Right cardiac atrium (tissue), 5 donors: ENCODE data around the gene RFX2. TPM values are rescaled to one million over a fixed set of nuclear protein-coding genes. Genes with fewer than 3 reads are reported as not detected.

Experiments
- ATAC-seq, 2 donors: fragments of 200-7000 bp; cut with Tn5 transposase; one replicate each; pipeline versions ENCODE4 v1.8.0 to v1.9.1; 2020; ENCODE audit warnings: moderate library complexity in 2 of 2, mild to moderate bottlenecking in 1 of 2
- DNase-seq, 3 donors: peaks; one replicate each; pipeline ENCODE4 v3.0.0-alpha.2; 2020
- H3K27ac ChIP-seq: one replicate; pipeline ENCODE4 v1.5.1; 2013; ENCODE audit warnings: mild to moderate bottlenecking, low read length, control low read depth, moderate library complexity
- H3K27me3 ChIP-seq: one replicate; pipeline ENCODE4 v1.6.1; 2013; ENCODE audit not compliant: control insufficient read depth, insufficient read depth
- H3K4me1 ChIP-seq: one replicate; pipeline ENCODE4 v1.6.1; 2013; ENCODE audit warnings: low read length; ENCODE audit not compliant: control insufficient read depth, insufficient read depth
- H3K4me3 ChIP-seq: one replicate; pipeline ENCODE4 v1.5.1; 2013; ENCODE audit warnings: low read length, control low read depth
- H3K9me3 ChIP-seq: one replicate; pipeline ENCODE4 v1.6.1; 2013; ENCODE audit warnings: low read length; ENCODE audit not compliant: control insufficient read depth
- WGBS: extraction: QIAGEN DNeasy Blood & Tissue Kit; methylation state at CpG from one replicate; pipeline ENCODE4 v1.1.7; 2013; 5-methylcytosine and 5-hydroxymethylcytosine counted together
- intact Hi-C, 4 donors: fragments of 100-400 bp; cut with DNase I; formaldehyde crosslinking; loops; one replicate each; pipeline versions ENCODE4 v1.11.0 to v1.14.0; 2022 to 2023
- polyA plus RNA-seq: library from polyadenylated mRNA; stranded (reverse); fragments of 200-250 nt; gene quantifications from one replicate; pipeline ENCODE4 v1.2.3, GENCODE V29; 2013
- total RNA-seq, 4 donors: library from RNA; stranded (reverse); fragmentation: NEBNext Ultra II Directional; extraction: Animal tissue kit (Norgen Biotek cat#: 25700); gene quantifications; one replicate each; pipeline ENCODE4 v1.2.1, GENCODE V29; 2021
- donor health status: healthy with polysubstance abuse.
- donor health status: DM: no; HTN: yes; CAD: no.
- donor health status: DM: no; HTN: no; CAD: no.
- donor health status: DM: no; HTN: yes; CAD: no; lungs with severe emphysema.
- donor health status: DM: yes; HTN: yes; CAD: no.

Gene RFX2
- total and polyA plus RNA-seq, 5 donors, result 5.1 to 15.9 (median 8.2) TPM

GRCh38 chr19:6103894-6104293 is 6.4 kb downstream of the RFX2 start:
- Histone ChIP-seq H3K27ac (peak overlapping the region; percentile 74), H3K4me1 (peaks cover 6% of the 10 kb centered on the region), H3K27me3 (no peaks in the 10 kb centered on the region), H3K9me3 (no peaks in the 10 kb centered on the region), H3K4me3 (no peak overlapping the region)
- DNase-seq (no peak), ATAC-seq (no peak)
- 51% methylated on average over 4 of the region's 4 CpGs for whole genome bisulfite sequencing
- intact Hi-C loops, result no loop called here

GRCh38 chr19:6103217-6103644 is 7.1 kb downstream of the RFX2 start:
- Histone ChIP-seq H3K27ac (peak overlapping the region; percentile 63), H3K9me3 (no peaks in the 10 kb centered on the region), H3K4me1 (peaks cover 6% of the 10 kb centered on the region), H3K4me3 (no peak overlapping the region), H3K27me3 (no peaks in the 10 kb centered on the region)
- peak; percentile 85 to 87 for ATAC-seq
- intact Hi-C loops, result no loop called here
- DNase-seq, result peak; percentile 78 to 89 (median 87)
- 17% methylated on average over 3 of the region's 3 CpGs for WGBS

DNA sequence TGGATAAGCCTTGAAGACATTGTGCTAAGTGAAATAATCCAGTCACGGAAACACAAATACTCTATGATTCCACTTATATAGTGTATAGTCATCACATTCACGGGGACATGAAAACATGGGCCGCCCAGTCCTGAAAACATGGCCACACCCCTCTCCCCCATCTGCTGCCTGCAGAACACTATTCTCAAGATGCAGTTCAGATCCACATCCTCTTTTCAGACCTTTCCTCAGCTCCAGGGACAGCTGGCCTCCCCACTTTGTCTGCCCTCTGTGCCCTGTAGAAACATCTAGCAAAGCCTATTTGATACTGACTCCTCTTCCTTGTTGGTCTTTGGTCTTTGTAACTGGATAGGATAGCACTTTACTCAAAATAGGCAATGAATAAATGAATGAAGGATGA is 8.3 kb downstream of the RFX2 start:
- H3K4me3 ChIP-seq, result no peak overlapping the region
- peaks cover 6% of the 10 kb centered on the region for H3K4me1 ChIP-seq
- H3K27ac ChIP-seq, result peak overlapping the region; percentile 8
- 90% methylated on average over 3 of the region's 3 CpGs for WGBS
- no peaks in the 10 kb centered on the region for H3K9me3 ChIP-seq
- ATAC-seq, result no peak
- no peaks in the 10 kb centered on the region for H3K27me3 ChIP-seq
- no peak for DNase-seq
- intact Hi-C loops, result no loop called here

GRCh38 chr19:6101291-6101825 is 8.9 kb downstream of the RFX2 start:
- Histone ChIP-seq H3K4me3 (no peak overlapping the region), H3K27ac (no peak overlapping the region), H3K4me1 (peaks cover 6% of the 10 kb centered on the region), H3K27me3 (no peaks in the 10 kb centered on the region), H3K9me3 (no peaks in the 10 kb centered on the region)
- intact Hi-C loops, result no loop called here
- ATAC-seq (no peak), DNase-seq (no peak)
- WGBS, result 93% methylated on average over 3 of the region's 3 CpGs

- no peak overlapping the region for H3K4me3 ChIP-seq
- intact Hi-C loops, result no loop called here
- peak in 1 of 3 donors; percentile 67 for DNase-seq
These were observed 9.9 kb downstream of the RFX2 start for GRCh38 chr19:6100284-6100915.

DNA sequence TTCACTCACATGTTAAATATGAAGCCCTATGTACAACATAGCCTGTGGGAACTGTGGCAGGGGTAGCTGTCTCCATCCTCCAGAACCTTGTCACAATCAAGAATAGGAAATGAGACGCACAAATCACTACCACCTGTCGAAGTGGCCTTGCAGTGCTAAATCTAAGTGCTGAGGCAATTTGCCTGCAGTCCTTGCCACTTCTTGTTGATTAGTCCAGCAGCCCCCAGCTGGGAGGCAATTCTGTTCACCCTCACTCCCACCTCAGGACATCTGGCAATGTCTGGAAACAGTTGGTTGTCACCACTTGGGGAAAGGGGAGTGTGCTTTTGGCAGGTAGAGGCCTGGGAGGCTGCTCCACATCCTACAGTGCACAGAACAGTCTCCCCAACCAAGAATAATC is 10.7 kb downstream of the RFX2 start:
- DNase-seq, result no peak
- Histone ChIP-seq H3K27me3 (no peaks in the 10 kb centered on the region), H3K9me3 (no peaks in the 10 kb centered on the region), H3K4me1 (peaks cover 6% of the 10 kb centered on the region), H3K27ac (peak overlapping the region; percentile 72), H3K4me3 (no peak overlapping the region)
- 64% methylated on average over 2 of the region's 2 CpGs for WGBS
- no peak for ATAC-seq
- intact Hi-C loops, result no loop called here

More at GRCh38 chr19:6100284-6100915, 9.9 kb downstream of the RFX2 start:
- ATAC-seq, result peak in 1 of 2 donors; percentile 10
- no peaks in the 10 kb centered on the region for H3K27me3 ChIP-seq
- 53% methylated on average over 16 of the region's 16 CpGs for WGBS
- H3K9me3 ChIP-seq, result no peaks in the 10 kb centered on the region
- peak overlapping the region; percentile 76 for H3K27ac ChIP-seq
- H3K4me1 ChIP-seq, result peaks cover 6% of the 10 kb centered on the region

DNA sequence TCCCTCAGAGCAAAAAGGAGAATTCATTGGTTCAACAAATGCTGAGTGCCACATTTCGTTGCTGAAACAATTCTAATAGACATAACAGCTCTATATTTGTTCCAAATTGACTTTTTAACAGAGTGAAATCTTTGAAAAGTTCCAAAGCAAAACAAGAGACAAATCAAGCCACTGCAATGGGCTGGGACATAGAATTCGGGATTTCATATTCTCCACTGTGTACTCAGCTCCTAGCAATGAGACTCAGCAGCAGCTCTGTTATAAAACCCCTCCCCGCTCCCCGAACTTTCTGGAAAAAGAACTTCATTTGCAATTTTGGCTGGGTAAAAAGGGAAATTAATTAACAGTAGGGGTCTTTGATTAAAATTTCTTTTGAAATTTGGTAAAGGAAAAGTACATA is 11.3 kb downstream of the RFX2 start:
- Histone ChIP-seq H3K27me3 (no peaks in the 10 kb centered on the region), H3K4me1 (peaks cover 6% of the 10 kb centered on the region), H3K27ac (no peak overlapping the region), H3K9me3 (no peaks in the 10 kb centered on the region), H3K4me3 (no peak overlapping the region)
- DNase-seq (no peak), ATAC-seq (no peak)
- intact Hi-C loops, result no loop called here
- whole genome bisulfite sequencing, result 56% methylated on average over 4 of the region's 4 CpGs

DNA sequence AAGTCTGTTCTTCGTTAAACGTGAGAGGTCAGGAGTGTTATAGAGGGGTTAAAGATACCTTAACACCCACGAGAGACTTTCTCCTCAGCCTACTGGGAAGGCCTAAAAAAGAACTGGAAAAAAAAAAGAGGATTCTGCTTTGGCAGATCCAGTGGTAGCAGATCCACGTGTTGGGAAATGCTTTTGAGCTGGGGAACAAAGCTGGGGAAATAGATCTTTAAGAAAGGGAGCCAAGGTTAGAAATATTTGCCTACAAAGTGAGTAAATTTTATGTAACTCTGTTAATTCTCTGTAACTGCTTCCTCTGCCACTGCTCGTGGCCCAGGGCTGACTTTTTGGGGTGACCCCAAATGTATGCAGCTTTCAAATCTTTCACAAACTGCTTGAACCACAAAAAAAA is 11.7 kb downstream of the RFX2 start:
- H3K4me3 ChIP-seq, result no peak overlapping the region
- no peaks in the 10 kb centered on the region for H3K27me3 ChIP-seq
- intact Hi-C loops, result no loop called here
- 29% methylated on average over 5 of the region's 5 CpGs for WGBS
- H3K4me1 ChIP-seq, result peaks cover 6% of the 10 kb centered on the region
- ATAC-seq (no peak), DNase-seq (no peak)
- peak overlapping the region; percentile 70 for H3K27ac ChIP-seq
- no peaks in the 10 kb centered on the region for H3K9me3 ChIP-seq

DNA sequence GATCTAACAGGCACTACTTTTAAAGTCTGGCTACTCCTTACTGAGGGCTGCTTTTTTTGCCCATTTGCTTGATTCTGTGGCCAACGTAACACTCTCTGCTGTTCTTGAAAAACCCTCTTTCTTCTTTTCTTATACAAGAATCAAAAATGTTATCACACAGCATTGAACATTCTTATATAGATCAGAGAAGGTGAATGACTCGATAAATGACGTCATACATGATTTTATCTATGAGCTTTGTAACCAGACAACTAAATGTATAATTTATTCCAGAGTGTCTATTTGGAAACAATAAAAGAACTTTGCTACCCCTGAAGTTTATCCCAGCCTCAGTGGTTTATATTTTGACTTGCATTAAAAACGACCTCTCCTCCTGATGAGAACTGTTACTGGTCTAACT is 12.4 kb downstream of the RFX2 start:
- DNase-seq (no peak), ATAC-seq (no peak)
- peak overlapping the region; percentile 70 for H3K27ac ChIP-seq
- peaks cover 6% of the 10 kb centered on the region for H3K4me1 ChIP-seq
- H3K4me3 ChIP-seq, result no peak overlapping the region
- H3K9me3 ChIP-seq, result no peaks in the 10 kb centered on the region
- H3K27me3 ChIP-seq, result no peaks in the 10 kb centered on the region
- intact Hi-C loops, result no loop called here
- WGBS, result 88% methylated on average over 4 of the region's 4 CpGs

DNA sequence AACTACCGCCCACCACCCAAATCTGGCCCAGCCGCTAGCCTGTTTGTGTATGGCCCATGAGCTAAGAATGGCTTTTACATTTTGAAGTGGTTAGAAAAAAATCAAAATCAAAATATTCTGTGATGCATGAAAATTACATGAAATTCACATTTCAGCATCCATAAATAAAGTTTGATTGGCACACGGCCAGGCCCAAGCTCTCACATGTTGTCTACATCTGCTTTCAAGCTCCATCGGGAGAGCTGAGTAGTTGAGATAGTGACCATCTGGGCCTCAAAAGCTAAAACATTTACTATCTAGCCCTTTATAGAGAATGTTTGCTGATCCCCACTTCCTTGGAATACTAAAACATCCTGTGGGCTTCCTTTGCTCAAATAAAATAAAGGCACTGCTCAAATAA is 14.5 kb downstream of the RFX2 start:
- intact Hi-C loops, result no loop called here
- ATAC-seq, result no peak
- no peaks in the 10 kb centered on the region for H3K27me3 ChIP-seq
- peak in 1 of 3 donors; percentile 63 for DNase-seq
- no peaks in the 10 kb centered on the region for H3K9me3 ChIP-seq
- no peak overlapping the region for H3K27ac ChIP-seq
- no peak overlapping the region for H3K4me3 ChIP-seq
- H3K4me1 ChIP-seq, result peaks cover 6% of the 10 kb centered on the region
- WGBS, result 74% methylated on average over 4 of the region's 4 CpGs

DNA sequence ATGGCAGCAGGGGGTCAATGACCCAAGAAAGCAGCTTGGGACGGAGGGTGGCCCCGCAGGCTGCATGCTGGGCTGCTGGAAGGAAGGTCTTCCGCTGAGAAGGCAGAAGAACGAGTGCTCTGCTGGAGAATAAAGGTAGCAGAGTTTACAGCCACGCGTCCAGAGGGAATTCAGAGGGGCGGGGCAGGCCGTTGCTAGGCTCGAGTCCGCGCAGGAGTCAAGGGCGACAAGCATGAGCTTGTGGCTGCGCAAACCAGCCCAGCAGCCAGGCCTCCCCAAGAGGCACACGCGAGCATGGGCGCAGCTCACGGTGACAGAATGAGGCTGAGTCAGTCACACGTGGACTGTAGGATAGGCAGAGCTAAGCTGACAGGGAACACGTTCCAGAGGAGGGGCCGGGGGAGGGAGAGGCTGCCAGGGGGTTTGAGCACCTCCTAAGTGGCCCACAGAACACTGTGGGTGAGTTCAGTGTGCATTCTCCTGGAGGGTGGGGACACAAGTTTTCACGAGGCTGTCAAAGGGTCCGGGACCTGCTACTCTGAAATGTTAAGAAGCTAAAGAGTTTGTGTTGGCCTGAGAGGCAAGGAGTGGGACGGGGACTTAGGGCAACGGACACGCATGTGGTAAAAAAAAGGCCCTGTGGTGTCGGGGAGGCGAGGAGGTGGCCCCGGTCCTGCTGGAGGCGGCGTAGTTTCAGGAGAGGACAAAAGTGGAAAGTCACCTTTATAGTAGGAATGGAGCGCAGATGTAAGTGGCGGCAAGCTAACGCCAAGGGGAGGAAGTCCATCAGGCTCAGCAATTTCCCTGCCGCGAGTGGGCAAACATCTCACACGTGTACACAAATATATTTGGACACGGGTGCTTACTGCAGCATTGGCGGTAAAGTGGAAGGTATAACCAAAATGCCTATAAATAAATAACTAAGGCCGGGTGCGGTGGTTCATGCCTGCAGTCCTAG is 17.7 kb downstream of the RFX2 start:
- peak; percentile 92 to 95 for ATAC-seq
- intact Hi-C loops, result no loop called here
- Histone ChIP-seq H3K4me1 (peaks cover 5% of the 10 kb centered on the region), H3K4me3 (no peak overlapping the region), H3K27ac (peak overlapping the region; percentile 98), H3K27me3 (no peaks in the 10 kb centered on the region), H3K9me3 (no peaks in the 10 kb centered on the region)
- DNase-seq, result peak; percentile 88 to 94 (median 94)
- WGBS, result 37% methylated on average over 40 of the region's 40 CpGs
